Naive thymus-derived CD4-positive, alpha-beta T cell (primary cell): ENCODE measurements around the gene SLC26A1. TPM values are rescaled to one million over a fixed set of nuclear protein-coding genes. Genes with fewer than 3 reads are reported as not detected.

Source experiments
- ATAC-seq: fragments of 150-1000 bp; cut with Tn5 transposase; 2 replicates; pipeline ENCODE4 v1.10.0; 2021; ENCODE audit warnings: mild to moderate bottlenecking, moderate library complexity
- CTCF ChIA-PET: fragments of 350-600 bp; sonication (Branson Sonifier 250); formaldehyde crosslinking; loops from one replicate; lab custom pipeline; 2021; ENCODE audit warnings: antibody characterized with exemption; lab: Charles Lee
- POLR2A ChIA-PET: fragments of 350-600 bp; sonication (Branson Sonifier 250); formaldehyde crosslinking; loops from one replicate; lab custom pipeline; 2021; ENCODE audit warnings: antibody characterized with exemption, inconsistent platforms; lab: Charles Lee
- DNase-seq, 9 donors: peaks; one replicate each; pipeline versions ENCODE4 v3.0.0 to v3.0.0-alpha.2; 2020 to 2022; ENCODE audit warnings: mixed read lengths in 1 of 9
- H3K27ac ChIP-seq: one replicate; pipeline ENCODE4 v1.7.0; 2013; ENCODE audit warnings: mild to moderate bottlenecking, low read depth, low read length, moderate library complexity
- H3K27me3 ChIP-seq, 2 donors: one replicate each; pipeline ENCODE4 v1.7.0; 2013; ENCODE audit warnings: low read length in 2 of 2, mild to moderate bottlenecking in 2 of 2, moderate library complexity in 2 of 2; ENCODE audit not compliant: control insufficient read depth in 2 of 2, insufficient read depth in 2 of 2
- H3K36me3 ChIP-seq, 3 experiments: 1 replicate in 2 of 3; 2 replicates in 1 of 3; pipeline ENCODE4 v1.7.0; 2013; ENCODE audit warnings: low read length in 3 of 3, mild to moderate bottlenecking in 3 of 3, moderate library complexity in 1 of 3; ENCODE audit not compliant: insufficient read depth in 3 of 3, control insufficient read depth in 2 of 3
- H3K4me1 ChIP-seq, 2 donors: one replicate each; pipeline ENCODE4 v1.7.0; 2013; ENCODE audit warnings: low read length in 2 of 2, mild to moderate bottlenecking in 2 of 2, moderate library complexity in 1 of 2; ENCODE audit not compliant: control insufficient read depth in 2 of 2, insufficient read depth in 2 of 2
- H3K4me3 ChIP-seq: 2 replicates; pipeline ENCODE4 v1.7.0; 2013; ENCODE audit warnings: mild to moderate bottlenecking, low read length
- H3K9me3 ChIP-seq, 3 experiments: 1 replicate in 2 of 3; 2 replicates in 1 of 3; pipeline ENCODE4 v1.7.0; 2013; ENCODE audit warnings: low read length in 3 of 3; ENCODE audit not compliant: control insufficient read depth in 2 of 3
- H3K27ac Mint-ChIP-seq, 9 donors: one replicate each; pipeline ENCODE4 v1.8.0; 2020 to 2022; ENCODE audit warnings: mixed read lengths in 9 of 9, mild to moderate bottlenecking in 8 of 9, moderate library complexity in 5 of 9, inconsistent platforms in 2 of 9
- H3K27me3 Mint-ChIP-seq, 5 donors: one replicate each; pipeline ENCODE4 v1.8.0; 2021 to 2022; ENCODE audit warnings: mixed read lengths in 5 of 5, mild to moderate bottlenecking in 1 of 5
- H3K36me3 Mint-ChIP-seq, 5 donors: one replicate each; pipeline ENCODE4 v1.8.0; 2020 to 2022; ENCODE audit warnings: mixed read lengths in 5 of 5, mild to moderate bottlenecking in 3 of 5, inconsistent platforms in 1 of 5
- H3K4me1 Mint-ChIP-seq, 7 donors: one replicate each; pipeline ENCODE4 v1.8.0; 2020 to 2022; ENCODE audit warnings: mixed read lengths in 7 of 7, mild to moderate bottlenecking in 3 of 7, inconsistent platforms in 1 of 7
- H3K4me3 Mint-ChIP-seq, 10 donors: one replicate each; pipeline ENCODE4 v1.8.0; 2020 to 2022; ENCODE audit warnings: mild to moderate bottlenecking in 10 of 10, mixed read lengths in 10 of 10, moderate library complexity in 6 of 10, inconsistent platforms in 2 of 10
- H3K9me3 Mint-ChIP-seq, 11 donors: one replicate each; pipeline ENCODE4 v1.8.0; 2020 to 2022; ENCODE audit warnings: mixed read lengths in 11 of 11, mild to moderate bottlenecking in 4 of 11, inconsistent platforms in 1 of 11, moderate library complexity in 1 of 11
- intact Hi-C, 2 donors: fragments of 100-400 bp; cut with micrococcal nuclease; formaldehyde crosslinking; loops; one replicate each; pipeline ENCODE4 v1.15.1; 2023
- polyA plus RNA-seq, 2 donors: library from polyadenylated mRNA; unstranded; fragments of 300-500 nt; fragmentation: Illumina TruSeq; gene quantifications; one replicate each; pipeline ENCODE4 v1.2.3, GENCODE V29; 2021
- total RNA-seq, 6 experiments: library from RNA in 5 of 6; stranded (reverse) in 5 of 6; gene quantifications; 1 replicate in 5 of 6; 2 replicates in 1 of 6; pipeline ENCODE4 v1.2.3 and lab custom pipeline; 2021 to 2026

SLC26A1 gene
- total and polyA plus RNA-seq, 7 experiments from 2014 or later = 0.16 to 2.3 (median 1.1) TPM; not detected in 2

- Histone ChIP-seq H3K36me3 (peaks cover 0 to 34% (median 0%) of the 10 kb centered on the region in 3 experiments), H3K9me3 (no peaks in the 10 kb centered on the region), H3K27ac (no peak overlapping the region), H3K27me3 (no peaks in the 10 kb centered on the region), H3K4me1 (peaks cover 19 to 21% of the 10 kb centered on the region in 2 donors), H3K4me3 (no peak overlapping the region)
- Mint-ChIP-seq H3K4me3 (peak overlapping the region in 2 of 10 donors; percentile 42 to 53), H3K27me3 (no peaks in the 10 kb centered on the region), H3K4me1 (peaks cover 6 to 29% (median 22%) of the 10 kb centered on the region in 7 donors), H3K9me3 (no peaks in the 10 kb centered on the region), H3K36me3 (no peaks in the 10 kb centered on the region), H3K27ac (no peak overlapping the region)
- ChIA-PET CTCF (interaction anchor here (3.0 kb wide), 1 partner anchor 247 kb away, joined by 19 read pairs; no protein-coding TSS in a partner anchor), POLR2A (no interaction called here)
- intact Hi-C loops = loop anchor here in 1 of 2 donors (5.0 to 10.0 kb wide), 2 partner anchors 258 to 744 kb away; partner anchors contain the start of gene CTBP1
- no peak for DNase-seq
- ATAC-seq = no peak
Measured at GRCh38 chr4:988726-989721, 4.2 kb downstream of the SLC26A1 start.

DNA sequence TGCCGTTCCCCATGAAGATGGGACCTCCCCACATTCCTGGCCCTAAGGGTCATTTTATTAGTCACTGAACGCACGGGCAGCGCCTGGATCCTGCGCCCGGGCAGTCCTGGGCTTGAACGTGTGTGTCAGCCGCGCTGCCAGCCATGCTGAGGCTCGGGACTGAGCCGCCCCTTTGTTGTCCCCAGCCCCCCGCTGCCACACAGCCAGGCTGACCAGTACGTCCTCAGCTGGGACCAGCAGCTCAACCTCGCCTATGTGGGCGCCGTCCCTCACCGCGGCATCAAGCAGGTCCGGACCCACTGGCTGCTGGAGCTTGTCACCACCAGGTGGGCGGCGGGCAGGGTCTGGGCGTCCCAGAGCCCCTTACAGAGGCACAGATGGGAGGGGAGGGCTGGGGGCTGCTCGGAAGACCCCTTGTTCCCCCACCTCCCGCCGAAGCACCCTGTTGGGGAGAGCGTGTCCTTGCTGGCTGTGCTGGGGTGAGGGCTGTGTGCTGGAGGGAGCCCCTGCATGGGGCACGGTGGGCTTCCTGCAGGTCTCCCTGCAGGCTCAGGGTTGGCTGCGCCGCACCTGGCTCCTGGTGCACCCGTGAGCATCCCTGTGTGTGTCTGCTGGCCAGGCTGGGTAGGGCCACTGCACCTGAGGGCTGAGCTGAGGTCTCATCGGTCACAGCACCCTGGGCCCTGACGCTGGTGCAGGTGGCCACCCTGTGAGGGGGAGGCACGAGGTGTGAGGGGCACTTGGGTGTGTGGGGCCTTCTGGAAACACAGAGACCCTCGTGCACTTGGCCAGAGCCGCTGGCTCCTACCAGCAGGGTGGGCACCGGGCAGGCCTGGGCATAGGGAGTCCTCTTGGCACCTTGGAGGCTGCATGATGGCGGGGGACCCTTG, 5.3 kb downstream of the SLC26A1 start:
- Mint-ChIP-seq H3K4me3 (peak overlapping the region; percentile 54 to 90 (median 82)), H3K27ac (peak overlapping the region in 4 of 9 donors; percentile 19 to 70 (median 44)), H3K4me1 (peaks cover 11 to 32% (median 22%) of the 10 kb centered on the region in 7 donors), H3K9me3 (no peaks in the 10 kb centered on the region), H3K27me3 (no peaks in the 10 kb centered on the region), H3K36me3 (peaks cover 0 to 3% (median 0%) of the 10 kb centered on the region in 5 donors)
- peak overlapping the region; percentile 78 for H3K27ac ChIP-seq
- H3K4me1 ChIP-seq = peaks cover 19 to 21% of the 10 kb centered on the region in 2 donors
- ChIA-PET CTCF (interaction anchor here (1.1 to 3.0 kb wide), 3 partner anchors 56 to 246 kb away, joined by 4 to 19 read pairs (median 4); partner anchors contain the start of genes GAK and TMEM175), POLR2A (interaction anchor here (0.6 to 2.1 kb wide), 5 partner anchors 56 to 245 kb away, joined by 3 to 14 read pairs (median 4); partner anchors contain the start of genes GAK and TMEM175)
- H3K27me3 ChIP-seq = no peaks in the 10 kb centered on the region
- ATAC-seq = no peak
- no peaks in the 10 kb centered on the region for H3K9me3 ChIP-seq
- no peak for DNase-seq
- peak overlapping the region; percentile 82 for H3K4me3 ChIP-seq
- intact Hi-C loops = loop anchor here (1.0 to 10.0 kb wide), 10 partner anchors 15 to 743 kb away; partner anchors contain the start of genes CTBP1 (in 1 of the 2), DGKQ (in 1 of the 2), FGFRL1 (in 1 of the 2) and GAK (in 1 of the 2)
- H3K36me3 ChIP-seq = peaks cover 0 to 34% (median 0%) of the 10 kb centered on the region in 3 experiments

GRCh38 chr4:986879-987623, 6.2 kb downstream of the SLC26A1 start, which contains the start of gene IDUA:
Gene IDUA (plus strand): TSS chr4:987044. CDS start chr4:987085, 41 bp downstream.
- H3K36me3 ChIP-seq = peaks cover 0 to 33% (median 0%) of the 10 kb centered on the region in 3 experiments
- POLR2A ChIA-PET = interaction anchor here (0.6 to 2.1 kb wide), 5 partner anchors 55 to 244 kb away, joined by 3 to 14 read pairs (median 4); partner anchors contain the start of genes GAK and TMEM175
- peaks cover 11 to 34% (median 22%) of the 10 kb centered on the region in 7 donors for H3K4me1 Mint-ChIP-seq
- peak within 1 kb of the TSS; percentile 78 for H3K27ac ChIP-seq
- CTCF ChIA-PET = interaction anchor here (1.1 to 3.0 kb wide), 3 partner anchors 55 to 245 kb away, joined by 4 to 19 read pairs (median 4); partner anchors contain the start of genes GAK and TMEM175
- no peaks in the 10 kb centered on the region for H3K27me3 Mint-ChIP-seq
- intact Hi-C loops = loop anchor here (1.0 to 10.0 kb wide), 12 partner anchors 14 to 742 kb away; partner anchors contain the start of genes DGKQ (in 2 of the 2), GAK (in 2 of the 2), TMEM175 (in 2 of the 2) and CTBP1 (in 1 of the 2)
- H3K36me3 Mint-ChIP-seq = peaks cover 0 to 3% (median 0%) of the 10 kb centered on the region in 5 donors
- no peaks in the 10 kb centered on the region for H3K9me3 Mint-ChIP-seq
- H3K4me3 ChIP-seq = peak within 1 kb of the TSS; percentile 82
- peak within 1 kb of the TSS; percentile 87 to 95 (median 92) for H3K4me3 Mint-ChIP-seq
- H3K4me1 ChIP-seq = peaks cover 19 to 21% of the 10 kb centered on the region in 2 donors
- H3K27me3 ChIP-seq = no peaks in the 10 kb centered on the region
- peak within 1 kb of the TSS; percentile 76 to 90 (median 85) for H3K27ac Mint-ChIP-seq
- DNase-seq (peak; percentile 75 to 90 (median 84)), ATAC-seq (peak; percentile 93)
- no peaks in the 10 kb centered on the region for H3K9me3 ChIP-seq

GRCh38 chr4:986428-986878, 6.8 kb downstream of the SLC26A1 start:
- Mint-ChIP-seq H3K9me3 (no peaks in the 10 kb centered on the region), H3K4me1 (peaks cover 11 to 34% (median 22%) of the 10 kb centered on the region in 7 donors), H3K36me3 (peaks cover 0 to 3% (median 0%) of the 10 kb centered on the region in 5 donors), H3K27ac (peak overlapping the region; percentile 76 to 90 (median 81)), H3K4me3 (peak overlapping the region; percentile 87 to 95 (median 92)), H3K27me3 (no peaks in the 10 kb centered on the region)
- ChIA-PET POLR2A (interaction anchor here (1.3 to 2.1 kb wide), 2 partner anchors 55 to 205 kb away, joined by 3 to 14 read pairs; partner anchors contain the start of genes GAK and TMEM175), CTCF (interaction anchor here (0.6 to 3.0 kb wide), 2 partner anchors 245 to 1798 kb away, joined by 3 to 19 read pairs; no protein-coding TSS in a partner anchor)
- peak overlapping the region; percentile 78 for H3K27ac ChIP-seq
- intact Hi-C loops = loop anchor here (1.0 to 10.0 kb wide), 10 partner anchors 13 to 742 kb away; partner anchors contain the start of genes CTBP1 (in 1 of the 2), DGKQ (in 1 of the 2), FGFRL1 (in 1 of the 2) and GAK (in 1 of the 2)
- peaks cover 19 to 21% of the 10 kb centered on the region in 2 donors for H3K4me1 ChIP-seq
- DNase-seq (no peak), ATAC-seq (peak; percentile 18)
- H3K36me3 ChIP-seq = peaks cover 0 to 27% (median 0%) of the 10 kb centered on the region in 3 experiments
- peak overlapping the region; percentile 82 for H3K4me3 ChIP-seq
- H3K27me3 ChIP-seq = no peaks in the 10 kb centered on the region
- no peaks in the 10 kb centered on the region for H3K9me3 ChIP-seq
